Stomach smooth muscle (tissue), 2 donors: ENCODE measurements around the gene MBL2.

Experiments
- H3K27ac ChIP-seq: one replicate; pipeline ENCODE4 v1.7.0; 2013; ENCODE audit warnings: mild to moderate bottlenecking, low read length, inconsistent platforms
- H3K27me3 ChIP-seq, 2 donors: one replicate each; pipeline ENCODE4 v1.7.0; 2013; ENCODE audit warnings: low read length in 2 of 2; ENCODE audit not compliant: insufficient read depth in 2 of 2, control insufficient read depth in 1 of 2
- H3K36me3 ChIP-seq, 2 donors: one replicate each; pipeline ENCODE4 v1.7.0; 2013; ENCODE audit warnings: low read length in 2 of 2; ENCODE audit not compliant: control insufficient read depth in 2 of 2, insufficient read depth in 2 of 2
- H3K4me1 ChIP-seq: one replicate; pipeline ENCODE4 v1.7.0; 2013; ENCODE audit warnings: low read length; ENCODE audit not compliant: control insufficient read depth, insufficient read depth
- H3K4me3 ChIP-seq, 2 donors: one replicate each; pipeline ENCODE4 v1.7.0; 2013; ENCODE audit warnings: low read length in 2 of 2
- H3K9ac ChIP-seq, 2 donors: one replicate each; pipeline ENCODE4 v1.7.0; 2013; ENCODE audit warnings: low read length in 2 of 2, mild to moderate bottlenecking in 1 of 2
- H3K9me3 ChIP-seq, 2 donors: one replicate each; pipeline ENCODE4 v1.7.0; 2013; ENCODE audit warnings: low read length in 2 of 2; ENCODE audit not compliant: control insufficient read depth in 2 of 2
- donor health status: healthy.
- donor health status: Pancreatic carcinoma.

Gene MBL2

GRCh38 chr10:52783726-52784125 lies 11.1 kb upstream of the MBL2 start:
- no peaks in the 10 kb centered on the region for H3K36me3 ChIP-seq
- H3K9ac ChIP-seq = no peak overlapping the region
- H3K9me3 ChIP-seq = no peaks in the 10 kb centered on the region
- H3K27me3 ChIP-seq = peaks cover 2 to 3% of the 10 kb centered on the region in 2 donors
- no peak overlapping the region for H3K4me3 ChIP-seq
- H3K4me1 ChIP-seq = no peaks in the 10 kb centered on the region
- no peak overlapping the region for H3K27ac ChIP-seq

GRCh38 chr10:52782554-52782953 lies 10.0 kb upstream of the MBL2 start:
- H3K4me1 ChIP-seq = no peaks in the 10 kb centered on the region
- no peak overlapping the region for H3K9ac ChIP-seq
- H3K9me3 ChIP-seq = no peaks in the 10 kb centered on the region
- no peaks in the 10 kb centered on the region for H3K36me3 ChIP-seq
- peaks cover 2 to 3% of the 10 kb centered on the region in 2 donors for H3K27me3 ChIP-seq
- no peak overlapping the region for H3K4me3 ChIP-seq
- no peak overlapping the region for H3K27ac ChIP-seq

GRCh38 chr10:52780391-52781155 lies 8.0 kb upstream of the MBL2 start:
- H3K9me3 ChIP-seq = no peaks in the 10 kb centered on the region

GRCh38 chr10:52779541-52780390 lies 7.2 kb upstream of the MBL2 start:
- Histone ChIP-seq H3K36me3 (no peaks in the 10 kb centered on the region), H3K9ac (no peak overlapping the region), H3K4me3 (no peak overlapping the region), H3K4me1 (no peaks in the 10 kb centered on the region), H3K9me3 (no peaks in the 10 kb centered on the region), H3K27me3 (peaks cover 2 to 3% of the 10 kb centered on the region in 2 donors), H3K27ac (no peak overlapping the region)

More at GRCh38 chr10:52780391-52781155, 8.0 kb upstream of the MBL2 start:
- H3K36me3 ChIP-seq = no peaks in the 10 kb centered on the region
- no peak overlapping the region for H3K4me3 ChIP-seq
- H3K27me3 ChIP-seq = peaks cover 2 to 3% of the 10 kb centered on the region in 2 donors
- no peak overlapping the region for H3K9ac ChIP-seq
- H3K4me1 ChIP-seq = no peaks in the 10 kb centered on the region
- H3K27ac ChIP-seq = no peak overlapping the region

GRCh38 chr10:52778511-52779392 lies 6.2 kb upstream of the MBL2 start:
- H3K27ac ChIP-seq = no peak overlapping the region
- no peak overlapping the region for H3K4me3 ChIP-seq

GRCh38 chr10:52777414-52777813 lies 4.8 kb upstream of the MBL2 start:
- no peaks in the 10 kb centered on the region for H3K9me3 ChIP-seq
- H3K4me1 ChIP-seq = no peaks in the 10 kb centered on the region
- H3K36me3 ChIP-seq = no peaks in the 10 kb centered on the region
- H3K27me3 ChIP-seq = peaks cover 2 to 3% of the 10 kb centered on the region in 2 donors
- no peak overlapping the region for H3K27ac ChIP-seq
- H3K4me3 ChIP-seq = no peak overlapping the region
- H3K9ac ChIP-seq = no peak overlapping the region

More at GRCh38 chr10:52778511-52779392, 6.2 kb upstream of the MBL2 start:
- no peak overlapping the region for H3K9ac ChIP-seq
- H3K36me3 ChIP-seq = no peaks in the 10 kb centered on the region
- H3K27me3 ChIP-seq = peaks cover 2 to 3% of the 10 kb centered on the region in 2 donors
- no peaks in the 10 kb centered on the region for H3K4me1 ChIP-seq
- H3K9me3 ChIP-seq = no peaks in the 10 kb centered on the region

GRCh38 chr10:52776471-52776903 lies 3.9 kb upstream of the MBL2 start:
- no peaks in the 10 kb centered on the region for H3K4me1 ChIP-seq
- H3K27ac ChIP-seq = no peak overlapping the region
- H3K4me3 ChIP-seq = no peak overlapping the region
- peaks cover 2 to 3% of the 10 kb centered on the region in 2 donors for H3K27me3 ChIP-seq
- no peak overlapping the region for H3K9ac ChIP-seq
- no peaks in the 10 kb centered on the region for H3K36me3 ChIP-seq
- no peaks in the 10 kb centered on the region for H3K9me3 ChIP-seq

GRCh38 chr10:52775132-52775647 lies 2.6 kb upstream of the MBL2 start:
- Histone ChIP-seq H3K27me3 (peaks cover 2 to 3% of the 10 kb centered on the region in 2 donors), H3K4me1 (no peaks in the 10 kb centered on the region), H3K9ac (no peak overlapping the region), H3K9me3 (no peaks in the 10 kb centered on the region), H3K4me3 (no peak overlapping the region), H3K36me3 (no peaks in the 10 kb centered on the region), H3K27ac (no peak overlapping the region)

GRCh38 chr10:52774600-52775106 lies 2.1 kb upstream of the MBL2 start:
- Histone ChIP-seq H3K9me3 (no peaks in the 10 kb centered on the region), H3K27me3 (peaks cover 2 to 3% of the 10 kb centered on the region in 2 donors), H3K27ac (no peak overlapping the region), H3K4me3 (no peak overlapping the region), H3K9ac (no peak overlapping the region), H3K4me1 (no peaks in the 10 kb centered on the region), H3K36me3 (no peaks in the 10 kb centered on the region)

GRCh38 chr10:52774182-52774581 lies 1.6 kb upstream of the MBL2 start:
- Histone ChIP-seq H3K4me1 (no peaks in the 10 kb centered on the region), H3K4me3 (no peak overlapping the region), H3K27ac (no peak overlapping the region), H3K36me3 (no peaks in the 10 kb centered on the region), H3K9ac (no peak overlapping the region), H3K27me3 (no peaks in the 10 kb centered on the region), H3K9me3 (no peaks in the 10 kb centered on the region)
